SU-DHL-6 (cell line): ENCODE data around the gene TMEM43.

Experiments
- H2AFZ ChIP-seq: fragments of 200-600 bp; sonication (generic); 2 replicates; pipeline ENCODE4 v1.6.1; 2014; ENCODE audit warnings: low read depth, mild to moderate bottlenecking, moderate library complexity, mixed read lengths, antibody characterized with exemption, low read length; ENCODE audit not compliant: severe bottlenecking
- H3F3A ChIP-seq: fragments of 200-600 bp; shearing (Covaris generic); 2 replicates; pipeline ENCODE4 v1.6.0; 2016; ENCODE audit warnings: antibody characterized with exemption, mild to moderate bottlenecking; ENCODE audit not compliant: insufficient read depth
- H3K27ac ChIP-seq: fragments of 200-600 bp; sonication (generic); 2 replicates; pipeline ENCODE4 v1.5.1; 2016; ENCODE audit warnings: low read depth, mild to moderate bottlenecking, low read length, moderate library complexity, mixed read lengths
- H3K27me3 ChIP-seq: fragments of 200-600 bp; sonication (generic), shearing (Covaris generic); 2 replicates; pipeline ENCODE4 v1.6.0; 2014; ENCODE audit warnings: mild to moderate bottlenecking, low read length
- H3K36me3 ChIP-seq: fragments of 200-600 bp; sonication (generic); 2 replicates; pipeline ENCODE4 v1.6.1; 2014; ENCODE audit warnings: mild to moderate bottlenecking, low read length, mixed read lengths
- H3K4me2 ChIP-seq: fragments of 300-600, 200-600 bp; shearing (Covaris generic), sonication (generic); 2 replicates; pipeline ENCODE4 v1.6.0; 2014; ENCODE audit warnings: low read length, low read depth, mild to moderate bottlenecking; ENCODE audit not compliant: poor library complexity, severe bottlenecking
- H3K4me3 ChIP-seq: fragments of 200-600 bp; sonication (generic); 2 replicates; pipeline ENCODE4 v1.5.1; 2014; ENCODE audit warnings: antibody characterized with exemption, low read length, mild to moderate bottlenecking, mixed read lengths; ENCODE audit not compliant: insufficient read depth, poor library complexity, severe bottlenecking
- H3K79me2 ChIP-seq: fragments of 200-600 bp; sonication (generic); 2 replicates; pipeline ENCODE4 v1.6.1; 2014; ENCODE audit warnings: mild to moderate bottlenecking, low read length, moderate library complexity; ENCODE audit not compliant: insufficient read depth
- H3K9ac ChIP-seq: fragments of 200-600 bp; sonication (generic); 2 replicates; pipeline ENCODE4 v1.7.0; 2014; ENCODE audit warnings: mild to moderate bottlenecking, low read length
- H3K9me2 ChIP-seq: fragments of 200-600 bp; sonication (generic); replicated peaks from 2 replicates; pipeline ENCODE4 v1.6.1; 2014; ENCODE audit warnings: low read length; ENCODE audit not compliant: insufficient read depth
- H3K9me3 ChIP-seq: fragments of 200-600 bp; sonication (generic); 2 replicates; pipeline ENCODE4 v1.6.1; 2014; ENCODE audit warnings: low read length, mixed read lengths; ENCODE audit not compliant: insufficient read depth
- H4K20me1 ChIP-seq: fragments of 200-600 bp; sonication (generic); 2 replicates; pipeline ENCODE4 v1.6.1; 2014; ENCODE audit warnings: low read depth, mild to moderate bottlenecking, antibody characterized with exemption, low read length, moderate library complexity, mixed read lengths
- EZH2phosphoT487 ChIP-seq: fragments of 200-600 bp; sonication (generic), shearing (Covaris generic); conservative IDR thresholded peaks from 2 replicates; pipeline ENCODE4 v1.6.1; 2018; ENCODE audit warnings: mild to moderate bottlenecking, antibody characterized with exemption, low read length, moderate library complexity, mixed read lengths
- TF ChIP-seq, protein P1 (sequence below): fragments of 200-600 bp; sonication (generic); IDR thresholded peaks from one replicate; pipeline ENCODE4 v1.5.1; 2017; ENCODE audit warnings: antibody characterized with exemption, mild to moderate bottlenecking, low read length, moderate library complexity; ENCODE audit not compliant: insufficient read depth, poor library complexity, severe bottlenecking

TMEM43 gene

GRCh38 chr3:14131134-14131533 is 6.3 kb downstream of the TMEM43 start:
- Histone ChIP-seq H2AFZ (no peak overlapping the region), H3K9me2 (no peaks in the 10 kb centered on the region), H3K9me3 (no peaks in the 10 kb centered on the region), H3K4me2 (no peak overlapping the region), H3F3A (no peaks in the 10 kb centered on the region), H3K79me2 (peaks cover 14% of the 10 kb centered on the region; the same call in 1 of the 2 replicates), H4K20me1 (no peaks in the 10 kb centered on the region), H3K9ac (no peak overlapping the region), H3K27me3 (no peaks in the 10 kb centered on the region), H3K27ac (no peak overlapping the region), H3K4me3 (no peak overlapping the region), H3K36me3 (no peaks in the 10 kb centered on the region)
- TF ChIP-seq, protein P1, sequence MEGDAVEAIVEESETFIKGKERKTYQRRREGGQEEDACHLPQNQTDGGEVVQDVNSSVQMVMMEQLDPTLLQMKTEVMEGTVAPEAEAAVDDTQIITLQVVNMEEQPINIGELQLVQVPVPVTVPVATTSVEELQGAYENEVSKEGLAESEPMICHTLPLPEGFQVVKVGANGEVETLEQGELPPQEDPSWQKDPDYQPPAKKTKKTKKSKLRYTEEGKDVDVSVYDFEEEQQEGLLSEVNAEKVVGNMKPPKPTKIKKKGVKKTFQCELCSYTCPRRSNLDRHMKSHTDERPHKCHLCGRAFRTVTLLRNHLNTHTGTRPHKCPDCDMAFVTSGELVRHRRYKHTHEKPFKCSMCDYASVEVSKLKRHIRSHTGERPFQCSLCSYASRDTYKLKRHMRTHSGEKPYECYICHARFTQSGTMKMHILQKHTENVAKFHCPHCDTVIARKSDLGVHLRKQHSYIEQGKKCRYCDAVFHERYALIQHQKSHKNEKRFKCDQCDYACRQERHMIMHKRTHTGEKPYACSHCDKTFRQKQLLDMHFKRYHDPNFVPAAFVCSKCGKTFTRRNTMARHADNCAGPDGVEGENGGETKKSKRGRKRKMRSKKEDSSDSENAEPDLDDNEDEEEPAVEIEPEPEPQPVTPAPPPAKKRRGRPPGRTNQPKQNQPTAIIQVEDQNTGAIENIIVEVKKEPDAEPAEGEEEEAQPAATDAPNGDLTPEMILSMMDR = no peak
- TF ChIP-seq EZH2phosphoT487 = no peak

DNA sequence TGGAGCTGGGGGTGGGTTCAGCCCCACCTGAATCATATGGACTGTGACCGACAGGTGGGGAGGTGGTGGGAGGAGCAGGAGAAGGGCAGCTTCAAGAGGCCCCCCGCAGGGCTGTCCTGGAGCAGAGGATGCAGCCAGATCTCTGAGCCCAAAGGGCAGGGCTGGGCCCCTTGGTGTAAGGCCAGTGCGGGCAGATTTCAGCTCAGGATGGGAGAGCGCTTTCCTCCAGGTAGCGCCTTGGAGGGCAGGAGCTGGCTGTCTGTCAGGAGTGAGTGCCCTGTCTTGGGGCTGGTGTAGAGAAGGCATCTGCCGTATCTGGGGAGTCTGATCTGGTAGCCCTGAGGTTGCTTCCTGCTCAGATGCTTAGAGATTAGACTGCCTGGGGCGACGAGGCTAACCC is 7.3 kb downstream of the TMEM43 start:
- 0 out of 2 replicates have a peak, but pooled peaks cover 4% of the 10 kb centered on the region for H3K79me2 ChIP-seq
- no peak overlapping the region for H2AFZ ChIP-seq
- H3K9me2 ChIP-seq = no peaks in the 10 kb centered on the region
- H3K4me3 ChIP-seq = no peak overlapping the region
- H4K20me1 ChIP-seq = no peaks in the 10 kb centered on the region
- no peak overlapping the region for H3K4me2 ChIP-seq
- H3K9ac ChIP-seq = no peak overlapping the region
- no peaks in the 10 kb centered on the region for H3F3A ChIP-seq
- H3K9me3 ChIP-seq = no peaks in the 10 kb centered on the region
- no peaks in the 10 kb centered on the region for H3K27me3 ChIP-seq
- TF ChIP-seq EZH2phosphoT487 = no peak
- TF ChIP-seq, protein P1 = no peak
- no peaks in the 10 kb centered on the region for H3K36me3 ChIP-seq
- no peak overlapping the region for H3K27ac ChIP-seq

DNA sequence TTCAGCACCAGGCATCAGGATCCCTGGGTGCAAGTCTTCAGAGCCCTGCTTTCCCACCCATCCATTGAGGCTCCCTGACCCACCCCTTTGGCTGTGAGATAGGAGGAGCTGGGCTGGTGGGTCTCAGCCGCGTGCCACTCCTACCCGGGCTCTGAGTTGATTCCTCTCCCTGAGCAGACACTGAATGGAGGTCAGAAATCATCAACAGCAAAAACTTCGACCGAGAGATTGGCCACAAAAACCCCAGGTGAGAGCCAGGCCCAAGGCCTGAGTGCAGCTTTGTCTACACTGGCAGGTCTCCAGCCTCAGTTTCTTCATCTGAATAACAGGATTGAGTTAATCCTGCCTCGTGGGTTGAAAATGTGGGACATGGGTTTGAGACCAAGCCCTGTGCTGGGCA is 7.8 kb downstream of the TMEM43 start:
- Histone ChIP-seq H2AFZ (no peak overlapping the region), H3K27ac (no peak overlapping the region), H3K4me2 (no peak overlapping the region), H3K36me3 (no peaks in the 10 kb centered on the region), H3K4me3 (no peak overlapping the region), H3K79me2 (0 out of 2 replicates have a peak, but pooled peaks cover under 1% of the 10 kb centered on the region), H3F3A (no peaks in the 10 kb centered on the region), H3K9ac (no peak overlapping the region), H3K9me2 (no peaks in the 10 kb centered on the region), H3K9me3 (no peaks in the 10 kb centered on the region), H3K27me3 (no peaks in the 10 kb centered on the region), H4K20me1 (no peaks in the 10 kb centered on the region)
- TF ChIP-seq, protein P1 = no peak
- no peak for TF ChIP-seq EZH2phosphoT487
